Sigmoid colon (tissue), 7 donors: ENCODE results near the gene CDC5L. TPM values are rescaled to one million over a fixed set of nuclear protein-coding genes. Genes with fewer than 3 reads are reported as not detected.

Experiments used
- DNase-seq: peaks from one replicate; pipeline ENCODE4 v3.0.0-alpha.2; 2019
- H3K27ac ChIP-seq, 4 donors: fragments of 200-600 bp; sonication (generic); one replicate each; pipeline ENCODE4 v1.5.1; 2016 to 2019; ENCODE audit warnings: mild to moderate bottlenecking in 1 of 4
- H3K27me3 ChIP-seq, 3 donors: fragments of 200-600 bp; sonication (generic); one replicate each; pipeline ENCODE4 v1.5.1; 2019; ENCODE audit warnings: mild to moderate bottlenecking in 1 of 3
- H3K36me3 ChIP-seq, 4 donors: fragments of 200-600 bp; sonication (generic); one replicate each; pipeline ENCODE4 v1.5.1; 2016 to 2019
- H3K4me1 ChIP-seq, 4 donors: fragments of 200-600 bp; sonication (generic); one replicate each; pipeline ENCODE4 v1.5.1; 2017 to 2019
- H3K4me3 ChIP-seq, 4 donors: fragments of 200-600 bp; sonication (generic); one replicate each; pipeline ENCODE4 v1.5.1; 2017 to 2019; ENCODE audit warnings: mild to moderate bottlenecking in 2 of 4, moderate library complexity in 1 of 4
- H3K9me3 ChIP-seq, 4 donors: fragments of 200-600 bp in 3 of 4; sonication (generic) in 3 of 4; one replicate each; pipeline versions ENCODE4 v1.5.1 to v1.6.1; 2013 to 2019
- CTCF ChIP-seq, 4 experiments: fragments of 450-650 bp in 3 of 4; fragments of 200-600 bp in 1 of 4; IDR thresholded peaks; one replicate each; pipeline ENCODE4 v1.5.1; 2016 to 2019; ENCODE audit warnings: antibody characterized with exemption in 4 of 4, mild to moderate bottlenecking in 3 of 4, moderate library complexity in 2 of 4
- EP300 ChIP-seq, 4 donors: sonication (generic); formaldehyde crosslinking; IDR thresholded peaks; one replicate each; pipeline ENCODE4 v1.6.1; 2017; ENCODE audit warnings: antibody characterized with exemption in 4 of 4
- POLR2A ChIP-seq, 2 donors: fragments of 450-650 bp; IDR thresholded peaks; one replicate each; pipeline ENCODE4 v1.6.1; 2016; ENCODE audit warnings: antibody characterized with exemption in 2 of 2, mild to moderate bottlenecking in 2 of 2, moderate library complexity in 2 of 2
- POLR2AphosphoS5 ChIP-seq, 4 donors: sonication (generic); formaldehyde crosslinking; IDR thresholded peaks; one replicate each; pipeline ENCODE4 v1.6.1; 2017; ENCODE audit warnings: antibody characterized with exemption in 4 of 4
- WGBS, 2 donors: extraction: QIAGEN DNeasy Blood & Tissue Kit; methylation state at CpG; one replicate each; pipeline ENCODE4 v1.1.7; 2013; 5-methylcytosine and 5-hydroxymethylcytosine counted together
- intact Hi-C: fragments of 100-400 bp; cut with DNase I; formaldehyde crosslinking; loops from one replicate; pipeline ENCODE4 v1.15.1; 2023
- polyA plus RNA-seq, 3 donors: library from polyadenylated mRNA; stranded (reverse); fragments of 200-250 nt; gene quantifications; one replicate each; pipeline ENCODE4 v1.2.3, GENCODE V29; 2013
- total RNA-seq, 4 donors: library from RNA; depleted of rRNA; stranded (reverse); fragments of >200 nt; gene quantifications; one replicate each; pipeline ENCODE4 v1.1.0, GENCODE V29; 2016
- donor health status: healthy with polysubstance abuse.
- donor health status: Bipolar disorder and iron deficiency.
- donor health status: healthy.

Gene CDC5L
- total RNA-seq (10 to 100 TPM; 18.0 to 24.6 (median 21.3) TPM), polyA plus RNA-seq (1 to 10 TPM; 6.6 to 9.5 (median 7.4) TPM)

- DNase-seq, result peak; percentile 99
- intact Hi-C loops, result loop anchor here (5.0 kb wide), 1 partner anchor 260 kb away; the partner anchor contains the start of genes MRPL14 and TMEM63B
- peak within 1 kb of the TSS; percentile 90 to 98 (median 94) for H3K27ac ChIP-seq
- peak within 1 kb of the TSS; percentile 59 to 94 (median 76) for H3K4me3 ChIP-seq
- peaks cover 0 to 34% (median 28%) of the 10 kb centered on the region in 4 donors for H3K4me1 ChIP-seq
- H3K36me3 ChIP-seq, result peaks cover 0 to 17% (median 1%) of the 10 kb centered on the region in 4 donors
- 0 to 1% methylated on average over 56 of the region's 56 CpGs for WGBS, 2 donors
- TF ChIP-seq POLR2AphosphoS5 (IDR thresholded peaks at IDR 0.05) (peak; percentile 87 to 95 (median 92)), POLR2A (IDR thresholded peaks at IDR 0.05) (peak; percentile 68 to 88), CTCF (IDR thresholded peaks at IDR 0.05) (no peak), EP300 (IDR thresholded peaks at IDR 0.05) (peak in 1 of 4 donors; percentile 12)
- H3K27me3 ChIP-seq, result no peaks in the 10 kb centered on the region
- no peaks in the 10 kb centered on the region for H3K9me3 ChIP-seq
These were observed at the start of gene CDC5L for GRCh38 chr6:44387346-44388134. Gene CDC5L (plus strand): TSS chr6:44387706. CDS start chr6:44387824, 118 bp downstream.

- 1 to 3% methylated on average over 11 of the region's 11 CpGs for WGBS, 2 donors
- no peak for TF ChIP-seq POLR2A (IDR thresholded peaks at IDR 0.05)
- peak; percentile 50 to 67 (median 60) for TF ChIP-seq CTCF (IDR thresholded peaks at IDR 0.05)
- no peak for DNase-seq
- peak overlapping the region in 1 of 4 donors; percentile 54 for H3K27ac ChIP-seq
- H3K9me3 ChIP-seq, result no peaks in the 10 kb centered on the region
- intact Hi-C loops, result loop anchor here (1.0 to 10.0 kb wide), 3 partner anchors 70 to 244 kb away; no protein-coding TSS in a partner anchor
- H3K36me3 ChIP-seq, result no peaks in the 10 kb centered on the region
- H3K27me3 ChIP-seq, result peaks cover 6 to 23% (median 14%) of the 10 kb centered on the region in 3 donors
- H3K4me3 ChIP-seq, result no peak overlapping the region
- H3K4me1 ChIP-seq, result peaks cover 0 to 7% (median 3%) of the 10 kb centered on the region in 4 donors
These were observed 49.0 kb upstream of the CDC5L start for GRCh38 chr6:44338228-44339122.

GRCh38 chr6:44339301-44339700 is 48.2 kb upstream of the CDC5L start:
- no peak for DNase-seq
- Histone ChIP-seq H3K27ac (no peak overlapping the region), H3K9me3 (no peaks in the 10 kb centered on the region), H3K4me3 (no peak overlapping the region), H3K27me3 (peaks cover 6 to 23% (median 14%) of the 10 kb centered on the region in 3 donors), H3K4me1 (peaks cover 0 to 7% (median 3%) of the 10 kb centered on the region in 4 donors), H3K36me3 (no peaks in the 10 kb centered on the region)
- TF ChIP-seq CTCF (IDR thresholded peaks at IDR 0.05) (no peak), POLR2AphosphoS5 (IDR thresholded peaks at IDR 0.05) (no peak)
- 77 to 88% methylated on average over 5 of the region's 5 CpGs for WGBS, 2 donors
- intact Hi-C loops, result loop anchor here (5.0 to 10.0 kb wide), 2 partner anchors 167 to 244 kb away; no protein-coding TSS in a partner anchor

- H3K9me3 ChIP-seq, result no peaks in the 10 kb centered on the region
- H3K27me3 ChIP-seq, result peaks cover 6 to 23% (median 14%) of the 10 kb centered on the region in 3 donors
- no peak overlapping the region for H3K27ac ChIP-seq
- no peak for TF ChIP-seq EP300 (IDR thresholded peaks at IDR 0.05)
- no peak for TF ChIP-seq POLR2A (IDR thresholded peaks at IDR 0.05)
- TF ChIP-seq CTCF (IDR thresholded peaks at IDR 0.05), result no peak
- no peak for TF ChIP-seq POLR2AphosphoS5 (IDR thresholded peaks at IDR 0.05)
- H3K36me3 ChIP-seq, result no peaks in the 10 kb centered on the region
- H3K4me1 ChIP-seq, result peaks cover 0 to 7% (median 3%) of the 10 kb centered on the region in 4 donors
- intact Hi-C loops, result loop anchor here (5.0 to 10.0 kb wide), 2 partner anchors 168 to 245 kb away; no protein-coding TSS in a partner anchor
- H3K4me3 ChIP-seq, result no peak overlapping the region
- no peak for DNase-seq
- WGBS, 2 donors, result 71 to 78% methylated on average over 7 of the region's 7 CpGs
These were observed 47.5 kb upstream of the CDC5L start for GRCh38 chr6:44339763-44340625.
